Upper lobe of right lung (tissue), 1 donor: ENCODE data around the gene TTC28. TPM values are rescaled to one million over a fixed set of nuclear protein-coding genes. Genes with fewer than 3 reads are reported as not detected.

Experiments used
- ATAC-seq: fragments of 200-7000 bp; cut with Tn5 transposase; one replicate; pipeline ENCODE4 v1.9.1; 2020; ENCODE audit warnings: mild to moderate bottlenecking, moderate library complexity
- DNase-seq: peaks from one replicate; pipeline ENCODE4 v3.0.0-alpha.2; 2020
- H3K27ac ChIP-seq: fragments of 200-600 bp; one replicate; pipeline ENCODE4 v1.8.0; 2022
- H3K27me3 ChIP-seq: fragments of 200-600 bp; one replicate; pipeline ENCODE4 v1.8.0; 2022; ENCODE audit warnings: mild to moderate bottlenecking
- H3K36me3 ChIP-seq: fragments of 200-600 bp; one replicate; pipeline ENCODE4 v1.8.0; 2022
- H3K4me1 ChIP-seq: fragments of 200-600 bp; one replicate; pipeline ENCODE4 v1.8.0; 2022
- H3K4me3 ChIP-seq: fragments of 200-600 bp; one replicate; pipeline ENCODE4 v1.8.0; 2022; ENCODE audit warnings: mild to moderate bottlenecking
- H3K9me3 ChIP-seq: fragments of 200-600 bp; one replicate; pipeline ENCODE4 v1.8.0; 2022
- CTCF ChIP-seq: fragments of 200-600 bp; IDR thresholded peaks from one replicate; pipeline ENCODE4 v1.8.0; 2022; ENCODE audit warnings: antibody characterized with exemption
- intact Hi-C: fragments of 100-400 bp; cut with DNase I; formaldehyde crosslinking; loops from one replicate; pipeline ENCODE4 v1.11.0; 2022
- total RNA-seq: library from RNA; stranded (reverse); fragmentation: NEBNext Ultra II Directional; extraction: Animal tissue kit (Norgen Biotek cat#: 25700); gene quantifications from one replicate; pipeline ENCODE4 v1.2.1, GENCODE V29; 2021
- donor health status: DM: no; HTN: yes; CAD: no; lungs with severe emphysema.

TTC28 gene
- total RNA-seq, 1 donor from 2014 or later: 48.7 TPM

- no peaks in the 10 kb centered on the region for H3K27me3 ChIP-seq
- TF ChIP-seq CTCF: no peak
- no peaks in the 10 kb centered on the region for H3K9me3 ChIP-seq
- intact Hi-C loops: no loop called here
- ATAC-seq (no peak), DNase-seq (no peak)
- H3K4me1 ChIP-seq: no peaks in the 10 kb centered on the region
- no peak overlapping the region for H3K4me3 ChIP-seq
- no peaks in the 10 kb centered on the region for H3K36me3 ChIP-seq
- H3K27ac ChIP-seq: no peak overlapping the region
These were observed 190.8 kb downstream of the TTC28 start for GRCh38 chr22:28488825-28489224.

- no peak for TF ChIP-seq CTCF
- no peaks in the 10 kb centered on the region for H3K27me3 ChIP-seq
- ATAC-seq (no peak), DNase-seq (no peak)
- intact Hi-C loops: no loop called here
- no peak overlapping the region for H3K4me3 ChIP-seq
- no peaks in the 10 kb centered on the region for H3K36me3 ChIP-seq
- no peaks in the 10 kb centered on the region for H3K9me3 ChIP-seq
- H3K27ac ChIP-seq: no peak overlapping the region
- peaks cover 5% of the 10 kb centered on the region for H3K4me1 ChIP-seq
These were observed 195.0 kb downstream of the TTC28 start for GRCh38 chr22:28484662-28485061.

- H3K4me3 ChIP-seq: no peak overlapping the region
- no peak for TF ChIP-seq CTCF
- H3K27me3 ChIP-seq: no peaks in the 10 kb centered on the region
- intact Hi-C loops: no loop called here
- peaks cover 5% of the 10 kb centered on the region for H3K4me1 ChIP-seq
- H3K36me3 ChIP-seq: no peaks in the 10 kb centered on the region
- no peak for ATAC-seq
- no peaks in the 10 kb centered on the region for H3K9me3 ChIP-seq
- no peak overlapping the region for H3K27ac ChIP-seq
- DNase-seq: no peak
These were observed 197.9 kb downstream of the TTC28 start for GRCh38 chr22:28481725-28482124.

- DNase-seq: no peak
- no peak overlapping the region for H3K4me3 ChIP-seq
- no peaks in the 10 kb centered on the region for H3K9me3 ChIP-seq
- no peak for TF ChIP-seq CTCF
- intact Hi-C loops: no loop called here
- no peaks in the 10 kb centered on the region for H3K27me3 ChIP-seq
- peaks cover 5% of the 10 kb centered on the region for H3K4me1 ChIP-seq
- no peak overlapping the region for H3K27ac ChIP-seq
- ATAC-seq: no peak
- H3K36me3 ChIP-seq: no peaks in the 10 kb centered on the region
These were observed 199.5 kb downstream of the TTC28 start for GRCh38 chr22:28480000-28480715.

- H3K27ac ChIP-seq: no peak overlapping the region
- H3K9me3 ChIP-seq: no peaks in the 10 kb centered on the region
- H3K27me3 ChIP-seq: no peaks in the 10 kb centered on the region
- no peak overlapping the region for H3K4me3 ChIP-seq
- intact Hi-C loops: no loop called here
- DNase-seq: no peak
- no peak for ATAC-seq
- H3K4me1 ChIP-seq: peaks cover 5% of the 10 kb centered on the region
- TF ChIP-seq CTCF: no peak
- H3K36me3 ChIP-seq: no peaks in the 10 kb centered on the region
These were observed 201.1 kb downstream of the TTC28 start for GRCh38 chr22:28478564-28478963.

GRCh38 chr22:28477556-28477955 is 202.1 kb downstream of the TTC28 start:
- DNase-seq: no peak
- H3K27ac ChIP-seq: no peak overlapping the region
- no peak overlapping the region for H3K4me3 ChIP-seq
- TF ChIP-seq CTCF: no peak
- H3K36me3 ChIP-seq: no peaks in the 10 kb centered on the region
- no peak for ATAC-seq
- H3K9me3 ChIP-seq: no peaks in the 10 kb centered on the region
- no peaks in the 10 kb centered on the region for H3K27me3 ChIP-seq
- H3K4me1 ChIP-seq: peaks cover 5% of the 10 kb centered on the region
- intact Hi-C loops: no loop called here
